Gastrocnemius medialis (tissue), 4 donors: Measurements from ENCODE around the gene FAM124A.

Experiments
- CTCF ChIP-seq, 5 experiments: fragments of 450-650 bp in 3 of 5; fragments of 200-600 bp in 2 of 5; sonication (generic) in 2 of 5; IDR thresholded peaks in 4 of 5; conservative IDR thresholded peaks in 1 of 5; 1 replicate in 4 of 5; 2 replicates in 1 of 5; pipeline ENCODE4 v1.5.1; 2016 to 2019; ENCODE audit warnings: antibody characterized with exemption in 5 of 5, mild to moderate bottlenecking in 3 of 5, moderate library complexity in 3 of 5
- POLR2A ChIP-seq, 2 donors: fragments of 450-650 bp; IDR thresholded peaks; one replicate each; pipeline ENCODE4 v1.6.1; 2017; ENCODE audit warnings: antibody characterized with exemption in 2 of 2, mild to moderate bottlenecking in 2 of 2, moderate library complexity in 2 of 2

DNA sequence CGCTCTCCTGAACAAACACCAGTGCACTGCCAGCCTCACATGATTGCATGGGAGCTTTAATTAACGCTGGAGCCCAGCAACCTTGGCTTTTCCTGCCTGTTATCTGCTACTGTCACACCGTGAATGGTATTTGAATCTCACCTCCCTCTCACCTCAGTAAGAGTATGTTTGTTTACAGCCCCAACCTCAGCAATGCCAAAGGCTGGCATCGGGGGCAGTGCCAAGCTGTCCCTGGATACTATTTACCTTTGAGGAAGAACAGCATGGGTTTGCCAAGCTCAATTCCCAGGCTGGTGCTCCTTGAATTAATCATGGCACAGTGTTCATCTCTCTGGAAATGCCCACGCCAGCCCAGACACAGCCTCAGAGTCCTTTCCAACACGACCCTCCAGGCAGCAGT is 60.1 kb downstream of the FAM124A start:
- no peak for TF ChIP-seq CTCF (IDR thresholded peaks at IDR 0.05 in 4 of 5, conservative IDR thresholded peaks at IDR 0.05 in 1 of 5)
- no peak for TF ChIP-seq POLR2A (IDR thresholded peaks at IDR 0.05)
